ENCODE measurements around the gene SLF2. TPM values are rescaled to one million over a fixed set of nuclear protein-coding genes. Genes with fewer than 3 reads are reported as not detected.

Gene SLF2
- total RNA-seq, 1 experiment from 2014 or later: 14.3 TPM

- H3K27ac Mint-ChIP-seq: peak overlapping the region; percentile 93; the same call in 1 of the 2 replicates
- peaks cover 13% of the 10 kb centered on the region for H3K4me1 Mint-ChIP-seq
- no peaks in the 10 kb centered on the region for H3K9me3 Mint-ChIP-seq
- TF ChIP-seq ZNF423 (CRISPR knock-in tag; IDR thresholded peaks at IDR 0.05): no peak
- no peak for TF ChIP-seq OVOL2 (CRISPR knock-in tag; IDR thresholded peaks at IDR 0.05; ENCODE audit: borderline replicate concordance)
- TF ChIP-seq TEAD1 (CRISPR knock-in tag; IDR thresholded peaks at IDR 0.05): no peak
- TF ChIP-seq TEAD4 (CRISPR knock-in tag; IDR thresholded peaks at IDR 0.05): no peak
- TF ChIP-seq GRHL2 (CRISPR knock-in tag; IDR thresholded peaks at IDR 0.05; ENCODE audit: insufficient replicate concordance, severe bottlenecking): no peak
- no peak for TF ChIP-seq ZNF317 (CRISPR knock-in tag; IDR thresholded peaks at IDR 0.05; ENCODE audit: borderline replicate concordance, low read depth)
- TF ChIP-seq ZNF671 (CRISPR knock-in tag; IDR thresholded peaks at IDR 0.05): no peak
- TF ChIP-seq CTCF (IDR thresholded peaks at IDR 0.05): no peak
- ATAC-seq: no peak
- H3K36me3 Mint-ChIP-seq: peaks cover 29% of the 10 kb centered on the region
- DNase-seq (ENCODE audit: low spot score): no peak
- ChIA-PET CTCF (interaction anchor here (1.0 to 4.5 kb wide), 5 partner anchors 9 to 418 kb away, joined by 3 to 28 read pairs (median 5); no protein-coding TSS in a partner anchor), POLR2A (no interaction called here)
- no peaks in the 10 kb centered on the region for H3K27me3 Mint-ChIP-seq (ENCODE audit: low read depth)
- peak overlapping the region; percentile 93 for H3K4me3 Mint-ChIP-seq
Observed at GRCh38 chr10:100988166-100988565, 75.4 kb downstream of the SLF2 start.

- CTCF ChIA-PET: interaction anchor here (1.0 to 4.5 kb wide), 3 partner anchors 8 to 29 kb away, joined by 5 to 28 read pairs (median 5); no protein-coding TSS in a partner anchor
- no peaks in the 10 kb centered on the region for H3K27me3 Mint-ChIP-seq (ENCODE audit: low read depth)
- no peaks in the 10 kb centered on the region for H3K9me3 Mint-ChIP-seq
- no peak overlapping the region for H3K27ac Mint-ChIP-seq
- peaks cover 13% of the 10 kb centered on the region for H3K4me1 Mint-ChIP-seq
- ATAC-seq (no peak), DNase-seq (ENCODE audit: low spot score) (no peak)
- H3K36me3 Mint-ChIP-seq: peaks cover 36% of the 10 kb centered on the region
- peak overlapping the region; percentile 93 for H3K4me3 Mint-ChIP-seq
- TF ChIP-seq IRF1 (CRISPR knock-in tag; IDR thresholded peaks at IDR 0.05) (0 out of 2 replicates have a peak, but pooled peaks have one; percentile 30), ZNF416 (CRISPR knock-in tag; IDR thresholded peaks at IDR 0.05) (no peak), TEAD4 (CRISPR knock-in tag; IDR thresholded peaks at IDR 0.05) (no peak), MYBL2 (CRISPR knock-in tag; IDR thresholded peaks at IDR 0.05) (no peak), TEAD1 (CRISPR knock-in tag; IDR thresholded peaks at IDR 0.05) (no peak), ZNF425 (CRISPR knock-in tag; conservative IDR thresholded peaks at IDR 0.05) (no peak), RELA (CRISPR knock-in tag; IDR thresholded peaks at IDR 0.05; ENCODE audit: borderline replicate concordance) (no peak)
- POLR2A ChIA-PET: no interaction called here
Observed at GRCh38 chr10:100989088-100989487, 76.3 kb downstream of the SLF2 start.

GRCh38 chr10:100993986-100994708 lies 81.4 kb downstream of the SLF2 start:
- TF ChIP-seq SMAD4 (CRISPR knock-in tag; IDR thresholded peaks at IDR 0.05): no peak
- no peak for TF ChIP-seq CDX4 (CRISPR knock-in tag; IDR thresholded peaks at IDR 0.05; ENCODE audit: borderline replicate concordance)
- TF ChIP-seq CTCF (IDR thresholded peaks at IDR 0.05): peak; percentile 32; the same call in 1 of the 2 replicates
- TF ChIP-seq TP53 (CRISPR knock-in tag; IDR thresholded peaks at IDR 0.05): no peak
- no peak for TF ChIP-seq ZBTB21 (CRISPR knock-in tag; IDR thresholded peaks at IDR 0.05; ENCODE audit: borderline replicate concordance)
- no peak for TF ChIP-seq NR1H2 (CRISPR knock-in tag; IDR thresholded peaks at IDR 0.05)
- no peak for TF ChIP-seq NR2C2 (CRISPR knock-in tag; IDR thresholded peaks at IDR 0.05)
- no peak for ATAC-seq
- peaks cover 36% of the 10 kb centered on the region for H3K36me3 Mint-ChIP-seq

More at GRCh38 chr10:100993986-100994708, 81.4 kb downstream of the SLF2 start:
- no peaks in the 10 kb centered on the region for H3K27me3 Mint-ChIP-seq (ENCODE audit: low read depth)
- ChIA-PET CTCF (interaction anchor here (0.7 to 13.4 kb wide), 11 partner anchors 15 to 508 kb away, joined by 3 to 277 read pairs (median 3); partner anchors contain the start of gene SEMA4G), POLR2A (no interaction called here)
- H3K4me1 Mint-ChIP-seq: peaks cover 23% of the 10 kb centered on the region
- H3K9me3 Mint-ChIP-seq: no peaks in the 10 kb centered on the region
- DNase-seq (ENCODE audit: low spot score): no peak
- peak overlapping the region; percentile 87 for H3K27ac Mint-ChIP-seq
- no peak overlapping the region for H3K4me3 Mint-ChIP-seq

All from WTC11 (cell line).